Activated naive CD4-positive, alpha-beta T cell treated with anti-CD3 and anti-CD28 coated beads for 36 hours (primary cell): ENCODE measurements around the gene SORD. TPM values are rescaled to one million over a fixed set of nuclear protein-coding genes. Genes with fewer than 3 reads are reported as not detected.

Source experiments
- CTCF ChIA-PET: fragments of 350-600 bp; sonication (Branson Sonifier 250); formaldehyde crosslinking; loops from one replicate; lab custom pipeline; 2021; ENCODE audit warnings: antibody characterized with exemption; lab: Charles Lee
- DNase-seq: peaks from one replicate; pipeline ENCODE4 v3.0.0-alpha.2; 2020
- H3K27ac Mint-ChIP-seq: one replicate; pipeline ENCODE4 v1.8.0; 2021; ENCODE audit warnings: mild to moderate bottlenecking, mixed read lengths
- H3K27me3 Mint-ChIP-seq: one replicate; pipeline ENCODE4 v1.8.0; 2021; ENCODE audit warnings: low read depth, mixed read lengths
- H3K36me3 Mint-ChIP-seq: one replicate; pipeline ENCODE4 v1.8.0; 2021; ENCODE audit warnings: low read depth, mixed read lengths
- H3K4me1 Mint-ChIP-seq: one replicate; pipeline ENCODE4 v1.8.0; 2021; ENCODE audit warnings: low read depth, mixed read lengths
- H3K4me3 Mint-ChIP-seq: one replicate; pipeline ENCODE4 v1.8.0; 2021; ENCODE audit warnings: mild to moderate bottlenecking, moderate library complexity, mixed read lengths
- H3K9me3 Mint-ChIP-seq: one replicate; pipeline ENCODE4 v1.8.0; 2021; ENCODE audit warnings: mixed read lengths
- intact Hi-C: fragments of 100-400 bp; cut with micrococcal nuclease; formaldehyde crosslinking; loops from one replicate; pipeline ENCODE4 v1.15.1; 2023
- total RNA-seq, 2 experiments: library from RNA; stranded (reverse); gene quantifications; one replicate each; pipeline ENCODE4 v1.2.3, GENCODE V29; 2021

The SORD gene
- total RNA-seq, 2 experiments from 2014 or later: 23.1 to 23.8 TPM

DNA sequence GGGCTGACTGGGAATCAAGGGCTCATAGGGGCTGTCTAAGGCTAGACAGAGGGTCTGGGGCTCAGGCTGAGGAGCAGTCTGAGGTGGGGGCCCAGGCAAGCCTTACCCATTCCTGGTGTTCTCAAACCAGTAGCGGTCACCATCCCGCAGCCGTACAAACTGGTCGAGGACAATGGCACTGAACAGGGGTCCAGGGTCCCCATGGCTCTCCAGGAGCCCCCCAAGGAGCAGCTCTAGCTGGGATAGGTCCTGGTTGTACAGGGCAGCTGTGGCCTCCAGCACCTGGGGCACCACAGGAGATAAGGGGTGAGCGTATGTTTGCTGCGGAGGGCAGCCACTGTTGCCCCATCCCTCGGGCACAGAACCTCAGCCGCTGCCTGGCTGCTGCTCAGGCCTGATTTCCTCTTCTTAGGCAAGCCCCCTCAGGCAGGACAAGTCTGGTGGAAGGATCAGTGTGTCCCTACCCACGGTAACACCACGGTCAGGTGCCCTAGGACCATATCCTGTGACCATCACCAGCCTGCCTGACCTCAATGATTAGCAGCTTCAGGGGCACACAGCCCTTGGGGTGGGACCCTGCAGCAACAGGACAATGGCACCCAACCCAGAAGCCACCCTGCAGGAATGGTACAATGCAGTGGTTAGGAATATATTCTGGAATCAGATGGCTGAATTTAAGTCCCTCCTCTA is 85.1 kb downstream of the SORD start:
- H3K4me1 Mint-ChIP-seq: peaks cover 16% of the 10 kb centered on the region
- intact Hi-C loops: no loop called here
- DNase-seq: no peak
- CTCF ChIA-PET: no interaction called here
- no peak overlapping the region for H3K27ac Mint-ChIP-seq
- no peaks in the 10 kb centered on the region for H3K36me3 Mint-ChIP-seq
- H3K9me3 Mint-ChIP-seq: no peaks in the 10 kb centered on the region
- peaks cover 33% of the 10 kb centered on the region for H3K27me3 Mint-ChIP-seq
- no peak overlapping the region for H3K4me3 Mint-ChIP-seq

DNA sequence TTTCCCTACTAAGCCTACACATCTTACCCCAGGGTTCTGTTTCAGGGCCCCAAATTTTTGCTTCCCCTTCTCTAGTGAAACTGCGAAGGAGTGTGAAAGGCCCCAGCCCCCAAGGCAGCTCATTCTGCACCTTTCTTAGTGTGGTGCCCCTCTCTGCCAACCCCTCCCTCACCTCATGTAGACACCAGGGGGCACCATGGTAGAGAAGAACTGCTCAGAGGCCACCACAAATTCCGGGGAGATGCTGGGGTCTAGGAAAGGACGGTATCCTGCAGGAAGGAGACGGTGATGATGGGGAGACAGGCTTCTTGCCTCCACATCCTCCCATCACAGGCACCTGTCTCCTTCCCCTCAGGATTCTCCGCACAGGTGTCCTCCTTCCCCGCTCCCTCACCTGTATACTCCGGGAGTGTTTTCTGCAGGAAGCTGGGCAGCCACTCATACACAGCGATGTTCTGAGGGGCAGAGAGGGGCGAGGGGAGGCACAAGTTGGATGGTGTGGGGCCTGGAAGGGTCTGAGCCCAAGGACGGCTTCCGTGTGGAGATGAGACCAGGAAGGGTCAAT is 87.3 kb downstream of the SORD start:
- H3K4me1 Mint-ChIP-seq: peaks cover 32% of the 10 kb centered on the region
- no peak overlapping the region for H3K4me3 Mint-ChIP-seq
- CTCF ChIA-PET: interaction anchor here (0.7 to 1.1 kb wide), 2 partner anchors 8 to 13 kb away, joined by 3 to 4 read pairs; no protein-coding TSS in a partner anchor
- no peaks in the 10 kb centered on the region for H3K9me3 Mint-ChIP-seq
- DNase-seq: no peak
- peaks cover 56% of the 10 kb centered on the region for H3K27me3 Mint-ChIP-seq
- H3K36me3 Mint-ChIP-seq: no peaks in the 10 kb centered on the region
- no peak overlapping the region for H3K27ac Mint-ChIP-seq
- intact Hi-C loops: no loop called here

DNA sequence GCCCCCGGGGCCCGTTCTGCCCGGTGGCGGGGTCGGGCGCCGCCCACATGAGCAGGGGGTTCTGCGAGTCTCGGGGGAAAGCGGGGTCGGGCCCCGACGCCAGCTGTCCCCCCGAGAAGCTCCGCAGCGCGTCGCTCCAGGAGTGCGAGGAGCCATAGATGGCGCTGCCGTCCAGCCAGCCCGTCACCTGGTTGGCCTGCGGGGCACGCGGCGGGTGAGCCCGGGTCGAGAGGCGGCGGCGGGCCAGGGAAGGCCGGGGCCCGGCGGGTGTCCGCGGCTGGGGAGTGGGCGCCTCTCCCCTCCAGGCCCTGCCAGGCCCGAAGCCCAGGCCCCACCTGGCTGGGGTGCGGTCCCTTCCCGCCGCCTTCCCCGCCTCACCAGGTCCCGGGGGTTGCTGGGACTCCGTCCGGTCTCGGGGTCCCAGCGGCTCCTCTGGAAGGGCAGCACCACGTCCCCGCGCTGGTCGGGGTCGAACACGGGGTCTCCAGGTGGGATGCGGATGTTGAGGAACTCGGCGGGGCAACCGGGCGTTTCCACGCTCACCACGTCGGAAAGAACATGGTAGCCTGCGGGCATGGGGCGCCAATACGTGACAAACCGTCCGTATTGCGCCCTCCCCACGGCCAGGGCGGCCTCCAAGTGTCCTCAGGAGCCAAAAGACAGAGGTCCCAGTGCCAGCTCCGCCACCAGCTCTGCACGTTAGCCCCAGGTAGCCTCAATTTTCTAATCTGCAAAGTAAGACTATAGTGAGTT is 88.6 kb downstream of the SORD start:
- H3K27me3 Mint-ChIP-seq: peaks cover 68% of the 10 kb centered on the region
- H3K36me3 Mint-ChIP-seq: no peaks in the 10 kb centered on the region
- CTCF ChIA-PET: no interaction called here
- H3K27ac Mint-ChIP-seq: no peak overlapping the region
- no peak overlapping the region for H3K4me3 Mint-ChIP-seq
- intact Hi-C loops: no loop called here
- no peak for DNase-seq
- no peaks in the 10 kb centered on the region for H3K9me3 Mint-ChIP-seq
- H3K4me1 Mint-ChIP-seq: peaks cover 36% of the 10 kb centered on the region

DNA sequence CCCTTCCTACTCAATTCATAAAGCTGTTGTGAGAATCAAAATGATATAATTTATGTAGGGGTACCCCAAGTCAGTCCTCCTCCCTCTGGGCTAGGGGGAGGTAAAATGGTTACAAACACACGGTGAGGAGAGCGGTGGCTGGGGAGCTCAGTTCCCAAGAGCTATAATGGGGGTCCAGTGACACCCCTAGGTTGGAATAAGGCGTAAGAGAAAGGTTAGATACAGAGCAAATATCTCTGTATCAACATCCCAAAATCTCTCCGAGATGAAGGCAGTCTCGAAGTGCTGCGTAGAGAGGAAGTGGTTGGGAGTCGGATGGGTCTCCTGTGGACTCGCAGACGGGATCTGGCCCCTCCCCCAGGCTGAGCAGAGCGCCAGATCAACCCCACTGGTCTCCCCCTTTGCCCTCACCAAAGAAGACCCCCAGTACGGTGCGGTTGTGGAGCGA is 89.2 kb downstream of the SORD start:
- H3K4me3 Mint-ChIP-seq: peak overlapping the region; percentile 38
- H3K4me1 Mint-ChIP-seq: peaks cover 40% of the 10 kb centered on the region
- H3K27me3 Mint-ChIP-seq: peaks cover 70% of the 10 kb centered on the region
- no peak for DNase-seq
- no peak overlapping the region for H3K27ac Mint-ChIP-seq
- no peaks in the 10 kb centered on the region for H3K36me3 Mint-ChIP-seq
- intact Hi-C loops: no loop called here
- H3K9me3 Mint-ChIP-seq: no peaks in the 10 kb centered on the region
- CTCF ChIA-PET: interaction anchor here (0.8 kb wide), 1 partner anchor 92 kb away, joined by 3 read pairs; no protein-coding TSS in a partner anchor

DNA sequence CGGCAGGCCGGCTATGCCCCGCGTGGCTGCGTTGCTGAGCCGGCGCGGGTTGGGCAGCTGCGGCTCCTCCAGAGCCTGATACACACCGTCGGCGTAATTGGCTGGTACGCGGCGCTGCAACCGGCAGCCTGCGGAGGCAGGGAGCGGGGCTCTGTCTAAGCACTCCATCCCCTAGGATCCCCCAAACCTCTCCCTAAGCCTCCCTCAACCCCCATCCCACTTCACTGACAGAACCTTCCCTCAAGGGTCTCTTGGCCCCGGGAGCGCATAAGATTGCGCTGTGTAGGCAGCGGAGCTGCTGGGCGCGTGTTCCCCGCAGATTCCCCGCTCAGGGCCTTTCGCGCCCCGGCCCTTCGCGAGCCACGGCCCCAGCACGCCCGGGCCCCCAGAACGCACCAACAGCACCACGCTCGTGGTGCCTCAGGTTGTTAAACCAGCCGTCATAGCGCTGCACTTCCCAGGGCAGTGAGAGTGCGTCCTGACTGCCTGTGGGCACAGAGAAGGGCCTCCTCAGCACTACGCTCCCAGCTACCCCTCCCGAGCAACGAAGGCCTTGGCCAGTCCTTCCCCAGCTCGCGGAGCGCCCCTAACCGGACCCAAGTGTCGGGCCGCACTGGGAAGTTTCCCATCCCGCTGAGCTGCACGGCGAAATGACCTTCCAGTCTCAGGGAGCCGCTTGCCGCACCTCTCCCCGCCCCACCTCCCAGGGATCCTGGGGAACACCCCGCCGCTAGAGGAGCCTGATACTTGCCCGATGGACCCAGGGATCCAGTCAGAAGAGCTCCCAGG is 89.8 kb downstream of the SORD start:
- CTCF ChIA-PET: interaction anchor here (0.8 to 1.6 kb wide), 3 partner anchors 14 to 261 kb away, joined by 3 to 5 read pairs (median 3); no protein-coding TSS in a partner anchor
- no peak for DNase-seq

DNA sequence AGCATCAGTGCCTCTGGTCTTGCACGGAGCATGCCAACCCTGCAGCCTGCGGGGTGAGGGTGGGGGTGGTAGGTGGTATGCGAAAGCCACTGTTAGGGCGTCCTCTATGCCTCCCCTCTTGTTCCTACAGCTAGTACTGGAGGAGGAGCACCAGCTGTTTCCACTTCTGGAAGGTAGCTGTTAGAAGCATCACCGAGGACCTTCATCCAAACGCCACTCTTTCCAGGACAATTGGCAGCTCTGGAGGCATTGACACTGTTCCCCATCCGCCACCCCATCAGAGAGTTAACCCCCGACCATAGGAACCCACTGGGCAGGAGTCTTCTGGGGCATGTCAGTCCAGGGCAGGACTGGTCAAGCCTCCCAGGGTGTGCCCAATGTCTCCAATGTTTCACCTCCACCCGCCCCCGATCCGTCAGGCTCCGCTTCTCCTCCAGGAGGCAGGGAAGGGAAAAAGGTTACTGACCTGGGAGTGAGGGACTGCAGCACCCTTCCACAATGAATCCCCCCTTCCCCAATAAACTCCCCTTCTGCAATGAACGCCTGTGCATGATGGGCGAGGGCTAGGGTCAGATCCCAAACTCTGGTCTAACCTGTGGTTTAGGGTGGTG is 90.5 kb downstream of the SORD start:
- no peak for DNase-seq
- Mint-ChIP-seq H3K27ac (no peak overlapping the region), H3K36me3 (no peaks in the 10 kb centered on the region), H3K9me3 (no peaks in the 10 kb centered on the region), H3K27me3 (peaks cover 79% of the 10 kb centered on the region), H3K4me1 (peaks cover 48% of the 10 kb centered on the region), H3K4me3 (no peak overlapping the region)
- intact Hi-C loops: no loop called here
- CTCF ChIA-PET: interaction anchor here (0.8 to 1.6 kb wide), 3 partner anchors 13 to 261 kb away, joined by 3 to 5 read pairs (median 3); no protein-coding TSS in a partner anchor

More for the DNA sequence above, 89.8 kb downstream of the SORD start:
- peak overlapping the region; percentile 38 for H3K4me3 Mint-ChIP-seq
- no peaks in the 10 kb centered on the region for H3K36me3 Mint-ChIP-seq
- intact Hi-C loops: no loop called here
- peaks cover 74% of the 10 kb centered on the region for H3K27me3 Mint-ChIP-seq
- no peak overlapping the region for H3K27ac Mint-ChIP-seq
- no peaks in the 10 kb centered on the region for H3K9me3 Mint-ChIP-seq
- H3K4me1 Mint-ChIP-seq: peaks cover 46% of the 10 kb centered on the region

DNA sequence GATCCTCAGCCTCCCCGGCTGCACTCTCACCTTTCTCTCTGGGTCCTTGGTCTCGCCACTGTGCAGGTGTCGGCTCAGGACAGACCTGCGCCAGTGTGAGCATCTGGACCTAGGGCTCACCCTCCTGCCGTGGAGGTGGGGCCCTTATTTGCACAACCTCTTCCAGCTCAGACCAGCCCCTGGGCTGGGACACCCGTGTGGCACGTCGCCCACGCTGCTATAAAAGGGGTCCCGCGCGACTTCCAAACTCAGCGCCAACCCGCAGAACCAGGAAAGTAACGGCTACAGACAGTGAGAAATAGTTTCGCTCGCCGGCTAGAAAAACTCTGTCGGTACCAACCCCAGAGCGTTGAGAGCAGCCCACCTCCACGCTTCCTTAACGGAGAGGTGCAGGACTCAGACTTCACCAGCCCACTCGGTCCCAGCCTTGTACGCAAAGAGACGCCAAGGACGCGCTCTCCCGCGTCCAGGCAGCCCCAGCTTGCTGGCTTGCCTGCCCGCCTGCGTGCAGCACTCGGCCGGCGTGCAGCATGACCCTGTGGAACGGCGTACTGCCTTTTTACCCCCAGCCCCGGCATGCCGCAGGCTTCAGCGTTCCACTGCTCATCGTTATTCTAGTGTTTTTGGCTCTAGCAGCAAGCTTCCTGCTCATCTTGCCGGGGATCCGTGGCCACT is 91.2 kb downstream of the SORD start, which contains the start of the genes DUOX2 and DUOXA2:
Gene DUOX2 (minus strand): TSS at position 97 of the 675 bp plus-strand sequence. CDS start 761 bp downstream, outside the sequence.
Gene DUOXA2 (plus strand): TSS at position 251 of the 675 bp plus-strand sequence. CDS start 280 bp downstream, at position 531.
- no peak within 1 kb of the TSS for H3K27ac Mint-ChIP-seq
- CTCF ChIA-PET: interaction anchor here (1.4 to 2.1 kb wide), 3 partner anchors 12 to 262 kb away, joined by 3 to 6 read pairs (median 5); no protein-coding TSS in a partner anchor
- H3K27me3 Mint-ChIP-seq: peaks cover 79% of the 10 kb centered on the region
- intact Hi-C loops: no loop called here
- DNase-seq: no peak
- no peak within 1 kb of the TSS for H3K4me3 Mint-ChIP-seq
- no peaks in the 10 kb centered on the region for H3K9me3 Mint-ChIP-seq
- H3K36me3 Mint-ChIP-seq: no peaks in the 10 kb centered on the region
- H3K4me1 Mint-ChIP-seq: peaks cover 48% of the 10 kb centered on the region

DNA sequence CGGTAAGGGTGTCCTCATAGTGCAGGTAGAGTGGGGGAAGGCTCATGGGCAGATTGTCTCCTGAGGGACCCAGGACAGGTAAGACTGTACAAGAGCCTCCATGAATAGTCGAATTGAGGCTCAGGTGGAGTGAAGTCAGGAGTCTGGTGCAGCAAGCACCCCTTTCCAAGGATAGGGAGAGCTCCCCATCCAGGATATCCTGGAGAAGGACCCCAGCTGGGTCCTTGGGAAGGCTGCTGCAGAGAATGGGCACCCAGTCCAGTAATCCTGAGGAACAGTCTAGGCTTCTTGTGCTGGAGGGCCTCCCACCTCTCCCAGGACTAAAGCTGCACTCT is 91.7 kb downstream of the SORD start:
- no peak overlapping the region for H3K4me3 Mint-ChIP-seq

DNA sequence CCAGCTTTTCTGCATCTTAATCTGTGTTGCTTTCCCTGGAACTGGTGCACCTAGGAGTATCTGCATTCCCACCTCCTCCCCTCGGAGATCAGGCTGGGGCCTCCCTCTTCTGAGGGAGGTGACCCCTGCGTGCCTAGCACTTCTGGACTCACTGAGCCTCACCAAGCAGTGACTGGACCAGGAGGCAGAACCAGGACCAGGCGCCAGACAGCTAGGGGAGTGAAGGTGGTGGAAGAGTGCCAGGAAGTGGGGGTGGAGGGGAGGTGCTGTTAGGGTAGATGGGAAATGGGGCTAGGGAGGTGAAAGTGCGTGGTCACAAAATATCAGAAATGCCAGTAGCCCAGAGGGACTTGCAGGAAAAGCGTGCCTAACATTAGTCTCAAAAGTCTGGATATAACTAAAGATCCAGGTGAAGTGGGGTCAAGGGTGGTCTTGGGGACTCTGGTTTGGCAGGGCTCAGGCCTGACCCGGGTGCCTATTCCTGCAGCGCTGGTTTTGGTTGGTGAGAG is 92.4 kb downstream of the SORD start:
- Mint-ChIP-seq H3K4me1 (peaks cover 48% of the 10 kb centered on the region), H3K27me3 (peaks cover 70% of the 10 kb centered on the region), H3K9me3 (no peaks in the 10 kb centered on the region), H3K27ac (no peak overlapping the region), H3K4me3 (no peak overlapping the region), H3K36me3 (no peaks in the 10 kb centered on the region)
- no peak for DNase-seq
- CTCF ChIA-PET: interaction anchor here (1.1 to 2.1 kb wide), 2 partner anchors 16 to 18 kb away, joined by 5 to 6 read pairs; no protein-coding TSS in a partner anchor
- intact Hi-C loops: loop anchor here (5.0 kb wide), 1 partner anchor 93 kb away; the partner anchor contains the start of gene SORD

More for the DNA sequence above, 91.7 kb downstream of the SORD start:
- intact Hi-C loops: loop anchor here (5.0 kb wide), 1 partner anchor 92 kb away; the partner anchor contains the start of gene SORD
- Mint-ChIP-seq H3K27me3 (peaks cover 77% of the 10 kb centered on the region), H3K36me3 (no peaks in the 10 kb centered on the region), H3K4me1 (peaks cover 48% of the 10 kb centered on the region), H3K9me3 (no peaks in the 10 kb centered on the region), H3K27ac (no peak overlapping the region)
- CTCF ChIA-PET: interaction anchor here (2.1 kb wide), 1 partner anchor 17 kb away, joined by 6 read pairs; no protein-coding TSS in a partner anchor
- DNase-seq: no peak

DNA sequence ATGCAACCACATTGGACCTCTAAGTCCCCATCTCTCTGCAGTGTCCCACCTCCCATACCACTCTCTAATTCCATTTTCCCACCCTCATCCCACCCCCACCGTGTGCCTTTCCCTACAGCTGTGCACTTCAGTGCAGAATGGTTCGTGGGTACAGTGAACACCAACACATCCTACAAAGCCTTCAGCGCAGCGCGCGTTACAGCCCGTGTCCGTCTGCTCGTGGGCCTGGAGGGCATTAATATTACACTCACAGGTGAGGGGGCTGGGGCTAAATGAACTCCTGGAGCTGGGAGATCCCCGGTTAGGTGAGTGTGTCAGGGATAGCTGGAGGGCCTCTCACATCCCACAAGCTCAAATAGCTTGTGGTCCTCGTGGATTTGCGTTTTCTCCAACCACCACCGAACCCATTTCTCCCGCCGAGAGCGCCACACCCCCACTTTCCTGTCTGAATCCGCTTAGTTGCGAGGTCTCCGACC is 93.0 kb downstream of the SORD start:
- no peaks in the 10 kb centered on the region for H3K9me3 Mint-ChIP-seq
- peaks cover 45% of the 10 kb centered on the region for H3K4me1 Mint-ChIP-seq
- intact Hi-C loops: loop anchor here (2.0 to 5.0 kb wide), 2 partner anchors 94 to 147 kb away; partner anchors contain the start of gene SORD
- H3K36me3 Mint-ChIP-seq: no peaks in the 10 kb centered on the region
- H3K27me3 Mint-ChIP-seq: peaks cover 70% of the 10 kb centered on the region
- H3K27ac Mint-ChIP-seq: no peak overlapping the region
- H3K4me3 Mint-ChIP-seq: no peak overlapping the region
- DNase-seq: no peak
- CTCF ChIA-PET: interaction anchor here (1.1 to 2.1 kb wide), 2 partner anchors 15 to 19 kb away, joined by 5 to 6 read pairs; no protein-coding TSS in a partner anchor
